GM13976 (cell line): ENCODE data around the gene SSNA1.

Experiments used
- DNase-seq: peaks from one replicate; pipeline ENCODE4 v3.0.0; 2012; ENCODE audit warnings: low spot score
- in situ Hi-C: fragments of 300-500 bp; cut with MboI; formaldehyde crosslinking; loops from one replicate; pipeline ENCODE4 v1.12.0; 2022; ENCODE audit warnings: low sequenced_read_pairs, mixed read lengths, inconsistent platforms; ENCODE audit not compliant: unreplicated experiment
- TF ChIP-seq, protein P1 (sequence below): IDR thresholded peaks from 2 replicates; pipeline ENCODE4 v1.5.1; 2012; ENCODE audit warnings: borderline replicate concordance, mild to moderate bottlenecking; ENCODE audit not compliant: insufficient read depth; ENCODE audit errors: extremely low read depth, missing control alignments, control extremely low read depth

SSNA1 gene

DNA sequence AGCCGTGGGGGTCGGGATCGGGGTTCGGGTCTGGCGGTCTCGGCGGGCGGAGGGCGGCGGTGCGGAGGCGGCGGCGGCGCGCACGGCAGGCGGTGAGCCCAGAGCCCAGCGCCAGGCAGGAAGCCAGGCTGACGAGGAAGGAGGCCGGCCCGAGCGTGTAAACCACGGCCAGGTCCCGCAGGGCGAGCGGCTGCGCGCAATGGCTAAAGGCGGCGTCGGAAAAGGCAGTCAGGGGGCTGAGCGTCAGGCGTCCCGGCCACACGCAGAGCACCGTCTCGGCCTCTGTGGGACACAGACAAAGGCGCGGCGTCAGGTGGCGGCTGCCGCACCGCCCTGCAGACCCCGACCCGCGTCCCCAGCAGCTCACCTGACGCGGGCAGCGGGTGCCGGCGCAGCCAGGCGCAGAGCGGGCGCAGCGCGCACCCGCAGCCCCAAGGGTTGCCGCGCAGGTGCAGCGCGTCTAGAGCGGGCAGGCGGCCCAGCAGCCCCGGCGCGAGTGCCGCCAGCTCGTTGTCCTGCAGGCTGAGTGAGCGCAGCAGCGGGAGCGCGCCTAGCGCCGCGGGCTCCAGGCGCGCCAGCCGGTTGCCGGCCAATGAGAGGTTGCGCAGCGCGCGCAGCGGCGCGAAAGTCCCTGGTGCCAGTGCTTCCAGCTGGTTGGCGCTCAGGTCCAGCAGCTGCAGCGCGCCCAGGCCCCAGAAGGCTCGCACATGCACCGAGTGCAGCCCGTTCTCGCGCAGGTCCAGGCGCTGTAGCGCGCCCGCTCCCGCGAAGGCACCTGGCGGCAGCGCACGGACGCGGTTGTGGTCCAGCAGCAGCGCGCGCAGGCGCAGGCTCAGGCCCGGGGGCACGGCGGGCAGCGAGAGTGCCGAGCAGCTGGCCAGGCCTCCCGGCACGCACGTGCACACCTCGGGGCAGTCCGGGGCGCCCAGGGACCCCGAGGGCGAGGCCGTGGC is 19.3 kb upstream of the SSNA1 start:
- DNase-seq, result peak; percentile 75
- TF ChIP-seq, protein P1, sequence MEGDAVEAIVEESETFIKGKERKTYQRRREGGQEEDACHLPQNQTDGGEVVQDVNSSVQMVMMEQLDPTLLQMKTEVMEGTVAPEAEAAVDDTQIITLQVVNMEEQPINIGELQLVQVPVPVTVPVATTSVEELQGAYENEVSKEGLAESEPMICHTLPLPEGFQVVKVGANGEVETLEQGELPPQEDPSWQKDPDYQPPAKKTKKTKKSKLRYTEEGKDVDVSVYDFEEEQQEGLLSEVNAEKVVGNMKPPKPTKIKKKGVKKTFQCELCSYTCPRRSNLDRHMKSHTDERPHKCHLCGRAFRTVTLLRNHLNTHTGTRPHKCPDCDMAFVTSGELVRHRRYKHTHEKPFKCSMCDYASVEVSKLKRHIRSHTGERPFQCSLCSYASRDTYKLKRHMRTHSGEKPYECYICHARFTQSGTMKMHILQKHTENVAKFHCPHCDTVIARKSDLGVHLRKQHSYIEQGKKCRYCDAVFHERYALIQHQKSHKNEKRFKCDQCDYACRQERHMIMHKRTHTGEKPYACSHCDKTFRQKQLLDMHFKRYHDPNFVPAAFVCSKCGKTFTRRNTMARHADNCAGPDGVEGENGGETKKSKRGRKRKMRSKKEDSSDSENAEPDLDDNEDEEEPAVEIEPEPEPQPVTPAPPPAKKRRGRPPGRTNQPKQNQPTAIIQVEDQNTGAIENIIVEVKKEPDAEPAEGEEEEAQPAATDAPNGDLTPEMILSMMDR, result no peak
- in situ Hi-C loops, result no loop called here

DNA sequence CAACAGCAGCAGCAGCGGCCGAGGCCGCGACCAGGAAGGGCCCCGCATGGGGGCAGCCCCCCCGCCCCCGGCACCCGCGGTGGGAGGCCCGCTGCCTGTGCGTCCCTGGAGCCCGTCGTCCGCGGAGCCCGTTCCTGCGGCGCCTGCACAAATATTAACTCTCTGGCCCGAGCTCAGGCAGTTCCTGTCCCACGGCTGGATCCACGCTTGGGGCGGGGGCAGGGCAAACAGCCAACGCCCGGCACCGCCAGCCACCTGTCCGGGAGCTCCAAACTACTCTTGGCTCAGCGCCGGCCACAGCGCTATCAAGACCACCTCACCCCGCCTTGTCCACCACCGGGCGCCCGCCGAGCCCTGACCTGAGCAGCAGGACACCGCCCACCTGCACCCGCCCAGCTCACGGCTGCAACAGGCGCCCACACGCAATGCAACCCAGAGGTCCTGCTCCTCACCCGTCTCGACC is 18.5 kb upstream of the SSNA1 start, which contains the start of gene LRRC26:
LRRC26 (minus strand) TSS at position 156 of the 463 bp plus-strand sequence; CDS start at position 48, 108 bp downstream.
- TF ChIP-seq, protein P1, result no peak
- DNase-seq, result no peak
- in situ Hi-C loops, result no loop called here

DNA sequence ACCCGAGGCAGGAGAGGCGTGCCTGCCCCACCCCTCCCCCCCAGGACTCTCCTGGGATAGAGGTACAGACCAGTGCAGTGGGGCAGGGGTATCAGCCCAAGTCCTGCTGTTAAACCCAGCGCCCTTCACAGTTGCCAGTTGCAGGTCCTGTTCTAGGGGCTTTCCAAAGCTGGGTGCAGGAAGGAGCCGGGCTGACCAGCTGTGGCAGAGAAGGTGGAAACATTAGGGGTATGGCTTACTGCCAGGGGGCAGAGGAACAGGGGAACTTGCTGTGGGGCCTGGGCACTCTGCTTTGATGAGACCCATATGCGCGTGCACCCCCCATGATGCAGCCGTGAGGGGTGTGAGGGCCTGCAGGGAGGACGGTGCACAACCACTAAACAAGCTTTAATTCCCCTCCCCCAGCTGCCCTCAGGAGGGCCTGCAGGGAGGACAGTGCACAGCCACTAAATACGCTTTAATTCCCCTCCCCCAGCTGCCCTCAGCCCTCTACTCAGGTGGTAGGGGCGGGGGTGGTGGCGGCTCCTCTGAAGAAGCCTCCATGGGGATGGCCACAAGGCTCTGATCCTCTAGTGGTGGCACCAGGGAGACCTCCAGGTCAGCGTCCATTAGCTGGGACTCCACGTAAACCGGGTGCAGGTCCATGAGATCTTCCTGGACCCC is 17.9 kb upstream of the SSNA1 start:
- TF ChIP-seq, protein P1, result no peak
- in situ Hi-C loops, result no loop called here
- peak; percentile 41 for DNase-seq

DNA sequence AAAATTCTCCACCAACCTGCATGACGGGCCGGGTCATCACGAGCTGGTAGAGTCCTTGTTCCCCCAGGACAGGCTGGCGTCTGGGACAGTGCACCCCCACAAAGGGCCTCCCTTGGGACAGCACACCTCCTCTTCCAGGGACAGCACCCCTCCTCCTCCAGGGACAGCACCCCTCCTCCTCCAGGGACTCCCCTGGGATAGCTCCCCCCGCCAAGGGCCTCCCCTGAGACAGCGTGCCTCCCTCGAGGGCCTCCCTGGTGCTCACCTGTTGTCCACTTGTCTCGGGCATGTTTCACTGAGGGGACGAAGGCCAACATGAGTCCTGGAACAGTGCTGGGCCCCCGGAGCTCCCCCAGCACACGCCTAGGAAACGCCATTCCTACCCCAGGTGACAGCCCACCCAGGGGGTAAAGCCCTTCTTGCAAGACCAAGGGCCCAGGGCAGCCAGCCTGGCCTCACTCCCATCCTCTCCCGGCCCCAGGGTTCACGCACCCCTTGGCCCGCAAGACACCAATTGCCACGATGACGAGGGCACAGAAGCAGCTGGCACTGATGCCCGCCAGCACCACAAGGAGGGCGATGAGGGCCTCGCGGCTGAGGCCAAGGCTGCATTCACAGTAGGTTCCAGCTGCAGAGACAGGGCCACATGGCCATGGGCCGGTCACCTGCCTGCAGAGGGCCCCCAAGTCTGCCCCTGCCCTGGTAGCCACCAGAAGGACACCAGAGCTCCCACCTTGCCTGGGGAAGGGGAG is 17.2 kb upstream of the SSNA1 start:
- DNase-seq, result peak; percentile 32
- TF ChIP-seq, protein P1, result no peak
- in situ Hi-C loops, result no loop called here

DNA sequence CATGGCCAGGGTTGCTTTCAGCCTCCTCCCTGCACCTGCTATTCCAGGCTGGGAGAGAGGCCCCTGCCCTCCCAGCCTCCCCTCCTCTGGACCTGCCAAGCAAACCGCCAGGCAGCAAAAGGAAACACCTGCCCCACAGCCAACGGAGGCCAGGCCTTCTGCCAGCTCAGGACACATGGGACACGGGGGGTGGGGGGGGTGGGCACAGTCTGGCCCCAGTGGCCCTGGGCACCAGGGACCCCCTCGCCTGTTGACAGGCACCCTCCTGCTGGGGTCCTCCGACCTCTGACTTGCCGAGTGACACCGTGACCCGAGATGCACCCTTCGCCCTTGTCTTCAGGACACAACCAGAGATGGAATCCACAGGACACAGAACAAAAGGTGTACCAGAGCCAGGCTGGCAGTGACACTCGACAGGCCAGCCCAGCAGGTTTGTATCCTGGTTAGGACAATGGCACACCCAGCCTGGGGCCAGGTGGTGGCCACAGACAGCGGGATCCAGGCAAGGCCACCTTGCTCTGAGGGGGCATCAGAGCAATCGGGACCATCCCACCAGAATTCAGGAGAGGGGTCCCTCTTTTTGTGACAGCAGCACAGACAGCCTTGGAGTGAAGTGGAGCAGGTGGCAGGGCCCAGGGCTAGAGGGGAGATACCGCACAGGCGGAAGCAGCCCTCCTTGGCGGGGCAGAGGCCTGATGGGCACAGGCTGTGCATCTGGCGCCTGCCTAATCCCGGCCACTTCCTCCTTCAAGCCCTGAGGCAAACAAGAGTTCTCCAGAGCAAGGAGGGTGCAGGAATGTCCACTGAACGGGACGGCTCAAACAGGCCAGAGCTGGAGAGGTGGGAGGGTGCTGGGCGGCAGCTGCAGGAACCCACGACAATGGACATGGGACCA is 15.3 kb upstream of the SSNA1 start:
- peak; percentile 43 for DNase-seq
- TF ChIP-seq, protein P1, result no peak
- in situ Hi-C loops, result no loop called here
